ENCODE data around the gene KDM8.
"Not testable (repeated sequence)": the region's sequence is repeated elsewhere in the genome, so short reads cannot be mapped to it uniquely, and the experiment has no call there.

The KDM8 gene

DNA sequence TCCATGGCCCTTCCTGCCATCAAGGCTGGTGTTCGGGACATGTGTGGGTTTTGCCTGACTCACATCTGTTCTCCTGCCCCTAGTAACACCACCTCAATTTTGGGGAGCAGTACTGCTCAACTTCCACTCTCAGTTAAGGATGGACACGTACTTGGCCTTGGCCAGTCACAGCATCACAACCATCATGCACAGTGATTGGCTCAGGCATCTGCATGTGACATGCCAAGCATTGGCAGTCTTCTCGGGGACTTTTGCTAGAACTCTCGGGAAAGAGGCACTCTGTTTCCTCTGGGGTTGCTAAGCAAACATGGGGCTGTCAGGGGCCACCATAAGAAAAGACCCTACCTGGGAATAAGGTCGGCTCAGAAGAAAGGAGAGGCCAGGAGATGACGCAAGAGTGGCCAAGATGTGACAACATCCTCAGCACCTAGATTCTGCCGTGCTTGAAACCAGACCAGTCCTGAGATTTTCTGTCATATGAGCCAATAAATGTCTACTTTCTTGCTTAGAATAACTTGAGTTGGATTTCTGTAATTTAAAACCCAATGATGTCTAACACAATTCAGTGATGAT, 11.9 kb upstream of the KDM8 start:
- no peak for DNase-seq (ENCODE audit: low read depth in 2 of 2)

GRCh38 chr16:27193300-27193990, 9.9 kb upstream of the KDM8 start:
- no peak for DNase-seq (ENCODE audit: low read depth in 2 of 2)

DNA sequence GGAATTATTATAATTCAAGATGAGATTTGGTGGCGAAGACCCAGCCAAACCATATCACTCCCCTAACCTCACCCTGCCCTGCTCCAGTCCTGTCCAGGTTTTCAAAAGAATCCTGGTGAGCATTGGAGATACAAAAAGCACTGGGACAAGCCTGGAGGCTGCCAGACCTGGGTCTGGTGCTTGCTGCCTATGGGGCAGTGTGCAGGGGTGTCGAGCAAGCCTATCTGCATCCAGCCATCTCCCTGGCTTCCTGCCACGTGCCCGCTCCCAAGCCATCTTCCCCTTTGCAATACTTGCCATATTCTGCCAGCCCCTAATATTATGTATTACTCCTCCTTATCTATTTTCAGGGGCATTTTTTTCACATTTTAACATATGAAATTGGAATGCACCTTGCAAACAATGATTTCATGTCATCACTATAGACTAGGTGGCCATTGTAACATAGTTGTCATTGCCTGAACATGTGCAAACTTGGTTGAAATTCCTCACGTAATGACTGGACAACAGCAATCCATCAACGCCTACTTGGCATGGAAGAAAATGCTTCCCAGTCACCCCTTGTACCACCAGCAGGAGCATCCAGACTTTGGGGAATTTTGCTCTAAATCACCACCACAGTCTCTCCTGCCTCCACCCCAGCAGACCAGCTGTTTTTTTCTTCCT, 8.1 kb upstream of the KDM8 start:
- DNase-seq (ENCODE audit: low read depth in 2 of 2): no peak

- DNase-seq (ENCODE audit: low read depth in 2 of 2): no peak
These were observed 7.3 kb upstream of the KDM8 start for GRCh38 chr16:27195941-27196595.

- DNase-seq (ENCODE audit: low read depth in 2 of 2): no peak
These were observed 6.3 kb upstream of the KDM8 start for GRCh38 chr16:27197004-27197403.

DNA sequence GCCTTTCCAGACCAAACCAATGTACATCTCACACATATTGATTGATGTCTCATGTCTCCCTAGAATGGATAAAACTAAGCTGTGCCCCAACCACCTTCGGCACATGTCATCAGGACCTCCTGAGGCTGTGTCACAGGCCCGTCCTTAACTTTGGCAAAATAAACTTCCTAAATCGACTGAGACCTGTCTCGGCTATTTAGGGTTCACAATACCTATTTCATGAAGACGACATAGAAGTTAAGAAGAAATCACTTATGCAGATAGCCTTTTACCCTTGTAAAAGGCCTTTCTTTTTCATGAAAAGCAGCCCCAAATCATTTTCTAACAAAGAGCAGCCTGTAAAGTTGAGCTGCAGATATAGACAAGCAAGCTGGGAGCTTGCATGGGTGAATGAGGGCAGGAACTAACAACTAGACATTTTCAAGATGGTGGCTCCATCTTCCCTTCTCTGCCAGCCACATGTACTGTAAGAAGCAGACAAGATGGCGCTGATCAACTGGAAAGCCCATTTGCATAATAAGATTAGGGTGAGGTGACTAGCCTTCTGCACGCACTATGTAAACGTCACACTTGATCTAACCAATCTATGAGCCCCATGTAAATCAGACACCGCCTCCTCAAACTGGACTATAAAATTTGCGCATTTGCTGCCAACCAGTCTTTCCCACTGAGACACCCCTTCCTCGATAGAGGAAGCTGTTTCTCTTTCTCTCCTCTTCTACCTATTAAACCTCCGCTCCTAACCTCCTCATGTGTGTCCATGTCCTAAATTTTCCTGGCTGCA, 4.7 kb upstream of the KDM8 start:
- DNase-seq (ENCODE audit: low read depth in 2 of 2): no peak

DNA sequence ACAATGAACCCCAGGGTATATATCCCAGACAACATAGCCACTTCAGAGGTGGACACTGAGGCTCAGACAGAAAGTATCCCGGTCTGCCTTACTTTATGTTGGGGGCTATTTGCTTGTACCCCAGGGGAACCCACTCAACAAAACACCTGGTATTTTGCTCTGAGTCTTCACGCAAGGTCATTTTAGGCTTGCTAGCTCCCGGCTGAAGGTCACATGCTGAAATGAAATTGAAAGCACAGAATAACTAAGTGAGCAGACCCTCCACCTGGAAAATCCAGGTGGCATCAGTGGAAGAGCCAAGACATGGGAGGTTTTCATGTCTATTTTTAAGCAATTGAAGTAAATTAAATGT, 4.1 kb upstream of the KDM8 start:
- DNase-seq (ENCODE audit: low read depth in 2 of 2): no peak

DNA sequence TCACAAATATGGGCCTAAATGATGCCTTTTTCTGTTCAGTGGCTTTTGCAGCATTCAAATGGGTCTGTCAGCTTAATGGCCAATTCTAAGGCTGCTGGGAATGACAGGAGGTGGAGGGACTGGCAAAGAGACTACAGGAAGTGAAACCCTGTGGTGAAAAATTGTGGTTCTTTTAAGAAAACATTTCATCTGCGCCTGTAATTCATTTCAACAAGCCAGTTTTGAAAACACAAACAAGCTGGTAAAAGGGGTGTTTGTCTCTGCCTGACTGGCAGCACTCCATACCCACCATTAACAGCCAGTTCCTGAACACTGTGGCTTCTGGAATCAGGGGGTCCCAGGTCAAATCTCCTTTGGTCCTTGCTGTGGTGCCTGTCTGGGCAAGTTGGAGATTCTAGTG, 3.6 kb upstream of the KDM8 start:
- no peak for DNase-seq (ENCODE audit: low read depth in 2 of 2)

DNA sequence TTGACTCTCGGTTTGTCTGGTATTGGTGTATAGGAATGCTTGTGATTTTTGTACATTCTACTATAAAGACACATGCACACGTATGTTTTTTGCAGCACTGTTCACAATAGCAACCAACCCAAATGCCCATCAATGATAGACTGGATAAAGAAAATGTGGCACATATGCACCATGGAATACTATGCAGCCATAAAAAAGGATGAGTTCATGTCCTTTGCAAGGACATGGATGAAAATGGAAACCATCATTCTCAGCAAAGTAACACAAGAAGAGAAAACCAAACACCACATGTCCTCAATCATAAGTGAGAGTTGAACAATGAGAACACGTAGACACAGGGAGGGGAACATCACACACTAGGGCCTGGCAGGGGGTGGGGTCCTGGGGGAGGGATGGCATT, 2.4 kb upstream of the KDM8 start:
- DNase-seq (ENCODE audit: low read depth in 2 of 2): not testable (repeated sequence)

DNA sequence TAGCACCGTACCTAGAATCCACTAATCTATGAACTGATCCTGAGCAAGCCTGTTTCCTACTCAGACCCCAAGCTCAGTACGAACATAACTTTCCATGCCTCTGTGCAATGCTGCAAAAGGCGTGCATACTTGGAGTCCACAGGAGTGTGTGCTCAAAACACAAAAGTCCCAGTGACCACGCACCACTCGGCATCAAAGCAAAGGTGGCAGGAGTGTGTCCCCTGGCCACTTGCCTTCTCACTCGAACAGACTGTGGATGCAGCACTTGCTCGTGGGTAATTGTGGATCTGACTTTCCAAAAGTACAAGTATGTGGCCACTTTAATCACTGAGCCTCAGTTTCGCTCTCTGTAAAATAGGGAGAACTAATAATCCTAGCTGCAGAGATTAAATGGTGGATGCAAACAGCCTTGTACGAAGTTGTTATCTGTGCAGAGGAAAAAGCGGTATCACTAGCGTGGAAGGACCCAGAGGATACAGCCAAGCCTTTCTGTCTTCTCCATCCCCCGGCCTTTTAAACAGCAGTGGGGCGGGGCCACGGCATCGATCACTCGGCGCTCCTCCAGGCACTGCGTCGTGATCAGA, 311 bp upstream of the KDM8 start:
- DNase-seq (ENCODE audit: low read depth in 2 of 2): peak; percentile 88 to 89

- no peak for DNase-seq (ENCODE audit: low read depth in 2 of 2)
These were observed 1.1 kb downstream of the KDM8 start for GRCh38 chr16:27204312-27204915.

DNA sequence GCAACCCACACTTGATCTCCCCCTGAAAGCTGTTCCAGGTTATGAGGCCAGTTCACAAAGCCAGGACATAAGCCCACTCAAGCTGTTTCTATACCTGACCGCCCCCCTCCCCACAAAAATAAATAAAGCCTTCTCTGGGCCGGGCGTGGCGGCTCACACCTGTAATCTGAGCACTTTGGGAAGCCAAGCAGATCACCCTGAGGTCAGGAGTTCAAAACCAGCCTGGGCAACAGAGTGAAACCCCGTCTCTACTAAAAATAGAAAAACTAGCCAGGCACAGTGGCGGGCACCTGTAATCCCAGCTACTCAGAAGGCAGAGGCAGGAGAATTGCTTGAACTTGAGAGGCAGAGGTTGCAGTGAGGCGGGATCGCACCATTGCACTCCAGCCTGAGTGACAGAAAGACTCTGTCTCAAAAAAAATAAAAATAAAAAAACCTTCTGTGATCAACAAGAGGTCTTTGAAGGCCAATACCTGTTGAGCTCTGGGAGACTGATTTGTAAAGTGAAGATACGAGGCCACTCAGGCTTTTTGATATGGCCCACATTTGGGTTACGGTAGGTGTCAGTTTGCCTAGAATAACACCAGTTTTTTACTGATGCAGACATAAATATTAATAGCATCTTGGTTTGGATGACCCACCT, 2.2 kb downstream of the KDM8 start:
- no peak for DNase-seq (ENCODE audit: low read depth in 2 of 2)

- DNase-seq (ENCODE audit: low read depth in 2 of 2): not testable (repeated sequence)
These were observed 3.8 kb downstream of the KDM8 start for GRCh38 chr16:27207121-27207520.

DNA sequence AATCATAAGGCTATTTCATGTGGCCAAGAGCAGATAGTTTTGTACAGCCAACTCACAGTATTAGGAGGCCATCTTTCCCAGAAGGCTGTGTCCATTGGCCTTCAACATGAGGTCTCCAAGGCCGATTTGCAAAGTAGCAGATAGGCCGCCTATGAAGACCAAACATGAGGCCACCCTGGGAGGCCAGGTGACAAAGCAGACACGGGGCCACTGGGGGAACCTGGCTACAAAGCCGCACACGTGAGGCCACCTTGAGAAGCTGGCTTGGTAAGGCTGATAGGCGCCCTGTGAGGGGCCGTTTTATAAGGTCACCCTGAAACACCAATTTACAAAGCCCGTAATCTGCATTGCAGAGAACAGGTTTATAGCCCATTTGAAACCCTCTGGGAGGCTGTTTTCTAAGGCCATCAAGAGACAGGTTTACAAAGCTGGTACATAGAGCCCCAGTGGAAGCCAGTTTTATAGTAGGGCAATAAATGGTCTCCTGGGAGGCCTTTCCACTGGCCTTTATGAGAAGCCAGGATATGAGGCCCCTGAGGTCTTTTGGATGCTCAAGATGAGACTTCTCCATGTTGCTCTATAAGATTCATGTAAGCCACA, 4.9 kb downstream of the KDM8 start:
- no peak for DNase-seq (ENCODE audit: low read depth in 2 of 2)

GRCh38 chr16:27208796-27209195, 5.5 kb downstream of the KDM8 start:
- DNase-seq (ENCODE audit: low read depth in 2 of 2): no peak

DNA sequence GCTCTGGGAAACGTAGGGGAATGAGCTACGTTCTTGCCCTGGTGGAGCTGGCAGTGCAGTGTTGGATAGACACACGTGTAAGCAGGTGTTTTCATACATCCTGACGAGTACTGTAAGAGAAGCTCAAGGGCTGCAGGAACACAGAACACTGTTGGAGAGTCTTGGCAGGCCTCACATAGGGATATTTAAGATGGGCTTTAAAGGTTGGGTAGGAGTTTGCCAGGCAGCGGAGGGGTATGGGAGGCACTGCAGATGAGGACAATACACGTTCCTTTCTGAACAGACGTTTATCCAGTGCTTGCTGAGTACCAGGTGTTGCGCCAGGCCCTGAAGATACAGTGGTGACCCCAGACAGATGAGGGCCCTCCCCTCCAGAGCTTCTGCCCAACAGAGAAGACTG, 6.3 kb downstream of the KDM8 start:
- DNase-seq (ENCODE audit: low read depth in 2 of 2): no peak

- no peak for DNase-seq (ENCODE audit: low read depth in 2 of 2)
These were observed 6.8 kb downstream of the KDM8 start for GRCh38 chr16:27210174-27210573.

GRCh38 chr16:27211026-27211425, 7.7 kb downstream of the KDM8 start:
- DNase-seq (ENCODE audit: low read depth in 2 of 2): no peak

- no peak for DNase-seq (ENCODE audit: low read depth in 2 of 2)
These were observed 11.0 kb downstream of the KDM8 start for GRCh38 chr16:27214084-27214961.
